GM19328 (cell line): ENCODE measurements around the gene CDC26.
"Not testable (repeated sequence)": the region's sequence is repeated elsewhere in the genome, so short reads cannot be mapped to it uniquely, and the experiment has no call there.

Experiments
- ATAC-seq: cut with Tn5 transposase; IDR thresholded peaks from one replicate; pipeline ENCODE4 v1.9.1; 2021; ENCODE audit warnings: mild to moderate bottlenecking, moderate library complexity; ENCODE audit not compliant: unreplicated experiment

CDC26 gene

DNA sequence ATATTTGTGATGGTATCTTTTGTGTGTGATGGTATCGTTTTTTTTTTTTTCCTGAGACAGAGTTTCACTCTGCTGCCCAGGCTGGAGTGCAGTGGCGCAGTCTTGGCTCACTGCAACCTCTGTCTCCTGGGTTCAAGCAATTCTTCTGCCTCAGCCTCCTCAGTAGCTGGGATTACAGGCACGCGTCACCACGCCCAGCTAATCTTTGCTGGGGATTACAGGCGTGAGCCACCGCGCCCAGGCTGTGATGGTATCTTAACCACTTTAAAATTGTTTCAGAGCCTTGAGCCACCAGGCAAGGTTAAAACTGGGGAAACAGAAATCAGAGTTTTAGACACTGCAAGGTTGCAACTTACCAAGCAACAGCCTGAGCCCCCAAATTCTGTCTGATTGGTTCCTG lies 20.9 kb upstream of the CDC26 start:
- ATAC-seq: not testable (repeated sequence)

GRCh38 chr9:113293285-113293878 lies 18.0 kb upstream of the CDC26 start:
- no peak for ATAC-seq

DNA sequence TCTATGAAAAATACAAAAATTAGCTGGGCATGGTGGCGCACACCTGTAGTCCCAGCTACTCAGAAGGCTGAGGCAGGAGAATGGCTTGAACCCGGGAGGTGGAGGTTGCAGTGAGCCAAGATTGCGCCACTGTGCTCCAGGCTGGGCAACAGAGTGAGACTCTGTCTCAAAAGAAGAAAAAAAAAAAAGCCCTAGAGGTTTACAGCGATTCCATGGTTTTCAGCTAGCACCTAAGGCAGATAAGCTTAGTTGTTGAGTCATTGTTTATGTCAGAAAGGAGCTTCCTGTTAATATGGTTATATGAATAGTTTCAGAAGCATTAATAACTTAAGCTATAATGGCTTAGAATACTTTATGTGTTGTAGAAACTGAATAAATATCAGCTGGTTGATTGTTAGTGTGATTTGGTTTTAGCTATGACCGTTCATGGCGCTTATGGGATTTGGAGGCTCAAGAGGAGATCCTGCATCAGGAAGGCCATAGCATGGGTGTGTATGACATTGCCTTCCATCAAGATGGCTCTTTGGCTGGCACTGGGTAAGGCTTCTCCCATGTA lies 14.8 kb upstream of the CDC26 start:
- ATAC-seq: no peak

- ATAC-seq: no peak
Observed at GRCh38 chr9:113289091-113289490, 13.7 kb upstream of the CDC26 start.

DNA sequence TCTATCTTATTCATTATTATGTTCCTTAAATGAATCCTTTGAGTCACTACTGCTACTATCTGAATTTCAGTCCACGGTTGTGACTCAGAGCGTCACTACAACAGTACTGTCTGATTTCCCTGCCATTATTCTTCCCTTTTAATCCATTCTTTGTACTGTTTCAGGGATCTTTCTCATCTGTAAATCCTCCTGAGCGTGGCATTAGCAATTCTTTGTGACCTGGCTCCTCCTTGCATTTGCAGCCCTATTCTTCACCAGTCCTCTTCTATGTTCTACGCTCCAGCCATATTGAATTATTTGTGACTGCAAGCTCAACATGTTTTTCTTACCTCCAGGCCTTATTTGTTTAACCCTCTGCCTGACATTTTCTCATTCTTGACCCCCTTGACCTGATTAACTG lies 6.0 kb upstream of the CDC26 start:
- no peak for ATAC-seq

DNA sequence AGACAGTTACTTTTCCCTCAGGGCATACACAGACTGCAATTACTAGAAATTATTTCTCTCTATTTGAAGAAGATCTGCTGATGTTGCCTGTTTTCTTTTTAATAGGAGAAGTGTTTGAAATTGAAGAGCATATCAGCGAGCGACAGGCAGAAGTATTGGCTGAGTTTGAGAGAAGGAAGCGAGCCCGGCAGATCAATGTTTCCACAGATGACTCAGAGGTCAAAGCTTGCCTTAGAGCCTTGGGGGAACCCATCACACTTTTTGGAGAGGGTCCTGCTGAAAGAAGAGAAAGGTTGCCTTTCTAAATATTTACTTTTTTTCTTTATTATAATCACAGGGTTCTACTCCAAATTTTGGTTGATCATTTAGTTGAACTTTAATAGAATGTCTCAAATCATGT lies 3.5 kb upstream of the CDC26 start:
- no peak for ATAC-seq

DNA sequence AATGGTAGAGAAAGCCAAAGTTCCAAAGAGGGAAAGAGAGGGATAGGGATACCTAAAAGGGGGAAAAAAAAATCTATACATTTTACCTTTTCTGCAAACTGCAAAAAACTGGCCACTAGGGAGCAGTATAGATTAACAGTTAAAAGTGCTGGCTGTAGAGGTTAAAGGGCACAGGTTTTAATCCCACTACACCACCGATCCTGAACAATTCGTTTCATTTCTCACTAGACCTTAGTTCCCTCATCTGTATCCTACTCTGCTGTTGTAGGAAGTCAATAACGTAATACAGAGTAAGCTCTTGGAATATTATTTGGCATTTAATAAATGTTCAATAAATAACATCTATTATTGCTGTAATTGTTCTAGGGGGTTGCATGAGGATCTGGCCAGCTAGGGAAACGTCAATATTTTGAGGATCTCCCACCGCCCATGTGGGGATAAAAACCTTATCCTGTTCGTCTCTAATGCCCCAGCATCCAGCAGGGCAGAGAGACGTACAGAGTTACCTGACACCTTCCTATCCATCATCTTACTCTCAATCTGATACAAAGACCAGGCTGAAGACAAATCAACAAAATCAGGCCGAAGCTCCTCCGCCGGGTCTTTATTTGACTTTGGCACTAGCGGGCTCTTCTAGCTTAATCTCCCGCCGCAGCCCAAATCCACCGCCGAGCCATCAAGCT lies 757 bp downstream of the CDC26 start:
- no peak for ATAC-seq

DNA sequence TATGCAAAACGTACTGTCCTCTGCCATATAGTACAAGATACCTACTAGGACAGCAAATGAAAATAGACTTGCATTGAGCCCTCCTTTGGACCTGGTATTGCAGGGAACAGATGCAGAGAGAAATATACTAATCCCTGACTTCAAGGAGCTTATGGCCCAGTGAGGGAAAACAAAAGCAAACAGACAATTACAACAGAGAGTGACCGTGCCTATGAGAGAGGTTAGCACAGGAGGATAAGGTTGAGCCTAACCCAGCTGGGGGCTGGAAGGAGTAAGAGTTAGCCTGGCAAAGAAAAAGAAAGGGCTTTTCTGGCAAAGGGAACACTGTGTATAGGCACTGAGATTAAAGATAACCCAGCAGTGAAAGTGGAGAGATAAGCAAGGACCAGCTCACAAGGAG lies 5.5 kb downstream of the CDC26 start:
- no peak for ATAC-seq

GRCh38 chr9:113269355-113269754 lies 6.0 kb downstream of the CDC26 start:
- ATAC-seq: no peak

DNA sequence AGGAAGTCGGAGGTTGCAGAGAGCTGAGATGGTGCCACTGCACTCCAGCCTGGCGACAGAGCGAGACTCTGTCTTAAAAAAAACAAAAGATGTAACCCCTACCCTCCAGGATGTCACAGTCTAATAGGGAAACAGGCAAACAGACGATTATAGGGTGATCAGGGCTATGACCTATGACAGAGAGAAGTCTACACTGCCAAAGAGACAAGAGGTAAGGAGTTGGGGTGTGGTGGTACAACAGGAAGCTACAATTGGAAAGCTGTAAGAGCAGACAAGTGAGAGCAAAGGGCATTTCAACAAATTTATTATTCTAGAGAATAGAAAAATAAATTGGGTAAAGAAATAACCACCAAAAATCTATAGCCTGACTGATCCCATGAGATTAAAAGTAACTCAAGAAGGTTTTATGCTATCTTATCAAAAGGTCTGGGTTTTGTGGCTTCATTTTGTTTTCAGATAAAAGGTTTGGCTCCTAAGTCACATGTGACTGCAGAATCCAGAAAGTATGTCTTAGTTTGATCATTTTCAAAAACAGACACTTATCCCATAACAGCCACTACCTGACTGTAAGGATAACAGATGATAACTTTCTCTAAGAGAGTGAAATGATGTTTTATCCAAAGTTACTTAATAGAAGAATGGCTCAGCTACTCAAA lies 7.3 kb downstream of the CDC26 start:
- ATAC-seq: no peak

DNA sequence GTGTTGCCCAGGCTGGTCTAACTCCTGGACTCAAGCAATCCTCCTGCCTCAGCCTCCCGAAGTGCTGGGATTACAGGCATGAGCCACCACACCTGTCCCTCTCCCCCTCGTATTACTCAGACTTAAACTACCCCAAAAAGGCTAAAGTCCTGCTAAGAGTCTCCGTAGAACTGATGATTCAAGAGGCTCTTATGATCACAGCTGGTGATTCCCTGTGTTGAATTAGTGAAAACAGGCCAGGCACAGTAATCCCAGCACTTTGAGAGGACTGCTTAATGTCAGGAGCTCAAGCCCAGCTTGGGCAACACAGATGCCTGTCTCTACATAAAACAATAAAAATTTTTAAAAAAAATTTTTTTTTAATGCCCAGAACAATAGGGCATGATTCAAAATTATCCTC lies 9.2 kb downstream of the CDC26 start:
- no peak for ATAC-seq

- no peak for ATAC-seq
Observed at GRCh38 chr9:113261917-113262671, 13.3 kb downstream of the CDC26 start.

DNA sequence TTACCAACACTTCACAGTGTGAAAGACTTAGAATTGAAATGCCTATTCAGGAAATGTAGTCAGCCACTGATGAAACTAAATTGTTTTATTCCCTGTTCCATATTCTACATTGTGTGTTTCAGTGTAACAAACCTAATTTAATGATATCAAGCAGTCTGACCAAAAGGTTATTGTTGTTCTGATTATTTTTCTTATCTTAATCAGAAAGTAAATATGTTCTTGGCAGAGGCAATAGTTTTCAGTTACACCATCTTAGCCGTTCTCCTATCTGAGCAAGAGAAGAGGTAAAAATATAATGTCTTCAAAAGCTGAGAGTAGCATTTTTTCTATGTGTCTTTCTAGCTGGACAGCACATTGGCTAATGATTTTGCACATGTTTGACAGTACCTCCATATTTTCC lies 17.1 kb downstream of the CDC26 start:
- ATAC-seq: no peak

- ATAC-seq: no peak
Observed at GRCh38 chr9:113257863-113258262, 17.5 kb downstream of the CDC26 start.

GRCh38 chr9:113255438-113255837 lies 19.9 kb downstream of the CDC26 start:
- ATAC-seq: no peak

GRCh38 chr9:113254991-113255390 lies 20.4 kb downstream of the CDC26 start:
- ATAC-seq: no peak

DNA sequence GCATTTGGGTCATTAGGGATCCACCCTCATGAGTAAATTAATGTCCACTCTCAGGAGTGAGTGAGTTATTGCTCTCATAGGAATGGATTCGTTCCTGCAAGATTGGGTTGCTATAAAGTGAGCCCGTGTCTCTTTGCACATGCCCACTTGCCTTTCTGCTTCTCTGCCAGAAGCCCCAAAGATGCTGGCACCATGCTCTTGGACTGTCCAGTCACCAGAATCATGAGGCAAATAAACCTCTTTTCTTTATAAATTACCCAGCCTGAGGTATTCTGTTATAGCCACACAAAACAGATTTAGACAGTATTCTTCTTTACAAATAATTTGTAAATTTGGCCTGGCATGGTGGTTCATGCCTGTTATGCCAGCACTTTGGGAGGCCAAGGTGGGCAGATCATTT lies 24.6 kb downstream of the CDC26 start:
- no peak for ATAC-seq

- ATAC-seq: not testable (repeated sequence)
Observed at GRCh38 chr9:113249661-113250060, 25.7 kb downstream of the CDC26 start.

DNA sequence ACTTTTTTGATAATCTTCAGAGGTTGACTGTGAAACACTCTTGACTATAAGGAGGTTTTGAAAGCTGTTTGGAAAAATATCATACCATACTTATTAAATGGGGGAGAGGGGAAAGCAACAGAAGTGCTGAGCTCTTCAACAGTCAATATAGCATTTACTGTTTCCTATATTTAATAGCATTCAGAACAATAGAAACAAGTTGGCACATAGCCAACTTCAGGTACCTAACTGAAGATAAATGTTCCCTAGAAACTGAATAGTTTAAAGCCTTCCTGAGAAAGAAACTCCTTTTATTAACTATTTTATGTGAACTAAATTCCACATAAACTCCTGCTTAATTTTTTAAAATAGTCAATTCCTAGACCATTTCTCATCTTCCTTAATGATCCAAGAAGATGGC lies 27.7 kb downstream of the CDC26 start:
- ATAC-seq: no peak

- ATAC-seq: no peak
Observed at GRCh38 chr9:113246928-113247327, 28.4 kb downstream of the CDC26 start.

- ATAC-seq: no peak
Observed at GRCh38 chr9:113245894-113246293, 29.5 kb downstream of the CDC26 start.
